T-cell (primary cell): ENCODE results near the gene C9orf50. TPM values are rescaled to one million over a fixed set of nuclear protein-coding genes. Genes with fewer than 3 reads are reported as not detected.

Source experiments
- ATAC-seq, 4 experiments: fragments of 200-7000 bp in 3 of 4; fragments of 150-1000 bp in 1 of 4; cut with Tn5 transposase; replicated peaks in 1 of 4; 1 replicate in 3 of 4; 2 replicates in 1 of 4; pipeline ENCODE4 v1.10.0; 2021; ENCODE audit warnings: moderate library complexity in 3 of 4, mild to moderate bottlenecking in 2 of 4, moderate number of reproducible peaks in 1 of 4
- CTCF ChIA-PET, 2 donors: fragments of 300-600 bp; sonication (Branson Sonifier 250); formaldehyde crosslinking; loops; one replicate each; lab custom pipeline; 2022; ENCODE audit warnings: antibody characterized with exemption in 2 of 2; lab: Charles Lee
- POLR2A ChIA-PET, 2 donors: fragments of 300-600 bp; sonication (Branson Sonifier 250); formaldehyde crosslinking; loops; one replicate each; lab custom pipeline; 2022; ENCODE audit warnings: antibody characterized with exemption in 2 of 2; lab: Charles Lee
- DNase-seq, 35 experiments: peaks; one replicate each; pipeline versions ENCODE4 v3.0.0 to v3.0.0-alpha.2; 2013 to 2023
- H3K27ac ChIP-seq: one replicate; pipeline ENCODE4 v1.5.1; 2013; ENCODE audit warnings: low read length
- H3K27me3 ChIP-seq, 2 experiments: replicated peaks in 1 of 2; 1 replicate in 1 of 2; 2 replicates in 1 of 2; pipeline versions ENCODE4 v1.6.1 to v1.7.0; 2013; ENCODE audit warnings: low read length in 1 of 2, mixed read lengths in 1 of 2; ENCODE audit not compliant: control insufficient read depth in 2 of 2, insufficient read depth in 2 of 2; ENCODE audit errors: extremely low read depth in 1 of 2
- H3K36me3 ChIP-seq, 2 donors: 1 replicate in 1 of 2; 2 replicates in 1 of 2; pipeline versions ENCODE4 v1.6.1 to v1.7.0; 2013; ENCODE audit warnings: low read length in 1 of 2; ENCODE audit not compliant: control insufficient read depth in 2 of 2, insufficient read depth in 1 of 2; ENCODE audit errors: extremely low read depth in 1 of 2
- H3K4me1 ChIP-seq, 2 experiments: 1 replicate in 1 of 2; 2 replicates in 1 of 2; pipeline versions ENCODE4 v1.6.1 to v1.7.0; 2013; ENCODE audit warnings: low read length in 2 of 2, mixed read lengths in 1 of 2; ENCODE audit not compliant: insufficient read depth in 2 of 2, control insufficient read depth in 1 of 2; ENCODE audit errors: extremely low read depth in 1 of 2
- H3K4me3 ChIP-seq, 2 donors: 1 replicate in 1 of 2; 2 replicates in 1 of 2; pipeline versions ENCODE4 v1.5.1 to v1.7.0; 2013; ENCODE audit warnings: mild to moderate bottlenecking in 2 of 2, low read length in 1 of 2, moderate library complexity in 1 of 2; ENCODE audit not compliant: control insufficient read depth in 1 of 2; ENCODE audit errors: extremely low read depth in 1 of 2
- H3K9me3 ChIP-seq: 2 replicates; pipeline ENCODE4 v1.7.0; 2013
- H3K27ac Mint-ChIP-seq, 2 donors: one replicate each; pipeline ENCODE4 v1.8.0; 2020 to 2021; ENCODE audit warnings: mild to moderate bottlenecking in 2 of 2, mixed read lengths in 2 of 2
- H3K27me3 Mint-ChIP-seq, 2 donors: one replicate each; pipeline ENCODE4 v1.8.0; 2021 to 2022; ENCODE audit warnings: mixed read lengths in 2 of 2
- H3K36me3 Mint-ChIP-seq: one replicate; pipeline ENCODE4 v1.8.0; 2021; ENCODE audit warnings: mixed read lengths
- H3K4me1 Mint-ChIP-seq, 3 donors: one replicate each; pipeline ENCODE4 v1.8.0; 2020 to 2022; ENCODE audit warnings: mixed read lengths in 3 of 3, mild to moderate bottlenecking in 1 of 3
- H3K4me3 Mint-ChIP-seq, 3 donors: one replicate each; pipeline ENCODE4 v1.8.0; 2020 to 2022; ENCODE audit warnings: mild to moderate bottlenecking in 3 of 3, mixed read lengths in 3 of 3, moderate library complexity in 3 of 3
- H3K9me3 Mint-ChIP-seq, 3 donors: one replicate each; pipeline ENCODE4 v1.8.0; 2020 to 2022; ENCODE audit warnings: mixed read lengths in 3 of 3
- WGBS: methylation state at CpG from one replicate; pipeline ENCODE4 v1.1.5; 2013; ENCODE audit warnings: missing lambda C conversion rate; ENCODE audit not compliant: insufficient coverage; 5-methylcytosine and 5-hydroxymethylcytosine counted together
- total RNA-seq, 35 experiments: library from RNA in 6 of 35; stranded (reverse) in 6 of 35; fragments of 120-200 nt in 1 of 35; gene quantifications; one replicate each; pipeline versions ENCODE4 v1.2.1 to v1.2.4 and lab custom pipeline; 2013 to 2026

The C9orf50 gene
- total RNA-seq, 5 donors from 2014 or later (not counting 1 experiment from before 2014, with no cell fraction given), result not detected

- H3K4me3 ChIP-seq, result no peak overlapping the region
- no peak overlapping the region for H3K27ac Mint-ChIP-seq
- DNase-seq (no peak), ATAC-seq (no peak)
- no peaks in the 10 kb centered on the region for H3K36me3 Mint-ChIP-seq
- no peaks in the 10 kb centered on the region for H3K9me3 ChIP-seq
- H3K27me3 Mint-ChIP-seq, result no peaks in the 10 kb centered on the region
- ChIA-PET CTCF (no interaction called here), POLR2A (no interaction called here)
- H3K4me3 Mint-ChIP-seq, result no peak overlapping the region
- no peak overlapping the region for H3K27ac ChIP-seq
- H3K4me1 Mint-ChIP-seq, result peaks cover 41 to 53% (median 51%) of the 10 kb centered on the region in 3 donors
- H3K27me3 ChIP-seq, result peaks cover 0 to 3% of the 10 kb centered on the region in 2 experiments
- H3K36me3 ChIP-seq, result no peaks in the 10 kb centered on the region
- WGBS, result 93% methylated on average over 4 of the region's 4 CpGs
- H3K4me1 ChIP-seq, result peaks cover 29 to 66% of the 10 kb centered on the region in 2 experiments
- H3K9me3 Mint-ChIP-seq, result no peaks in the 10 kb centered on the region
These were observed 39.3 kb downstream of the C9orf50 start for GRCh38 chr9:129581505-129582189.

GRCh38 chr9:129580211-129580915 lies 40.5 kb downstream of the C9orf50 start:
- Mint-ChIP-seq H3K27me3 (no peaks in the 10 kb centered on the region), H3K4me1 (peaks cover 41 to 51% (median 46%) of the 10 kb centered on the region in 3 donors), H3K36me3 (no peaks in the 10 kb centered on the region), H3K27ac (peak overlapping the region; percentile 39 to 55), H3K4me3 (peak overlapping the region in 1 of 3 donors; percentile 9), H3K9me3 (no peaks in the 10 kb centered on the region)
- Histone ChIP-seq H3K9me3 (no peaks in the 10 kb centered on the region), H3K4me3 (no peak overlapping the region), H3K36me3 (no peaks in the 10 kb centered on the region), H3K4me1 (peaks cover 23 to 57% of the 10 kb centered on the region in 2 experiments), H3K27ac (no peak overlapping the region), H3K27me3 (peaks cover 0 to 3% of the 10 kb centered on the region in 2 experiments)
- ChIA-PET POLR2A (no interaction called here), CTCF (interaction anchor here in 1 of 2 donors (0.6 kb wide), 1 partner anchor 402 kb away, joined by 3 read pairs; the partner anchor contains the start of gene IER5L)
- WGBS, result 44% methylated on average over 6 of the region's 11 CpGs
- ATAC-seq (peak in 2 of 4 experiments; percentile 36 to 57), DNase-seq (peak in 2 of 35 experiments; percentile 10 to 59)

GRCh38 chr9:129579294-129579693 lies 41.6 kb downstream of the C9orf50 start:
- no peaks in the 10 kb centered on the region for H3K27me3 Mint-ChIP-seq
- no peaks in the 10 kb centered on the region for H3K9me3 ChIP-seq
- CTCF ChIA-PET, result no interaction called here
- H3K27ac Mint-ChIP-seq, result peak overlapping the region in 1 of 2 donors; percentile 13
- ATAC-seq, result no peak
- peaks cover 0 to 3% of the 10 kb centered on the region in 2 experiments for H3K27me3 ChIP-seq
- H3K27ac ChIP-seq, result no peak overlapping the region
- WGBS, result 90% methylated on average over 2 of the region's 3 CpGs
- POLR2A ChIA-PET, result no interaction called here
- no peak overlapping the region for H3K4me3 ChIP-seq
- peak overlapping the region in 1 of 3 donors; percentile 9 for H3K4me3 Mint-ChIP-seq
- no peak for DNase-seq
- peaks cover 17 to 49% of the 10 kb centered on the region in 2 experiments for H3K4me1 ChIP-seq
- H3K36me3 ChIP-seq, result no peaks in the 10 kb centered on the region
- H3K9me3 Mint-ChIP-seq, result no peaks in the 10 kb centered on the region
- H3K36me3 Mint-ChIP-seq, result no peaks in the 10 kb centered on the region
- H3K4me1 Mint-ChIP-seq, result peaks cover 32 to 47% (median 40%) of the 10 kb centered on the region in 3 donors

- H3K9me3 ChIP-seq, result no peaks in the 10 kb centered on the region
- peaks cover 11 to 28% of the 10 kb centered on the region in 2 experiments for H3K4me1 ChIP-seq
- peaks cover 23 to 28% (median 25%) of the 10 kb centered on the region in 3 donors for H3K4me1 Mint-ChIP-seq
- DNase-seq (no peak), ATAC-seq (peak in 1 of 4 experiments; percentile 54)
- WGBS, result 78% methylated on average over 31 of the region's 34 CpGs
- H3K4me3 ChIP-seq, result no peak overlapping the region
- ChIA-PET CTCF (no interaction called here), POLR2A (no interaction called here)
- peaks cover 0 to 11% of the 10 kb centered on the region in 2 experiments for H3K27me3 ChIP-seq
- no peak overlapping the region for H3K4me3 Mint-ChIP-seq
- no peaks in the 10 kb centered on the region for H3K9me3 Mint-ChIP-seq
- H3K27me3 Mint-ChIP-seq, result peaks cover 3 to 5% of the 10 kb centered on the region in 2 donors
- H3K36me3 Mint-ChIP-seq, result no peaks in the 10 kb centered on the region
- H3K36me3 ChIP-seq, result no peaks in the 10 kb centered on the region
- H3K27ac Mint-ChIP-seq, result no peak overlapping the region
- no peak overlapping the region for H3K27ac ChIP-seq
These were observed 44.1 kb downstream of the C9orf50 start for GRCh38 chr9:129576546-129577543.

GRCh38 chr9:129575818-129576217 lies 45.1 kb downstream of the C9orf50 start:
- no peak overlapping the region for H3K4me3 ChIP-seq
- no peak overlapping the region for H3K4me3 Mint-ChIP-seq
- no peaks in the 10 kb centered on the region for H3K36me3 Mint-ChIP-seq
- H3K27me3 Mint-ChIP-seq, result peaks cover 8 to 9% of the 10 kb centered on the region in 2 donors
- H3K27ac ChIP-seq, result no peak overlapping the region
- 81% methylated on average over 9 of the region's 9 CpGs for WGBS
- H3K27me3 ChIP-seq, result peaks cover 0 to 21% of the 10 kb centered on the region in 2 experiments
- H3K4me1 ChIP-seq, result peaks cover 11 to 22% of the 10 kb centered on the region in 2 experiments
- H3K27ac Mint-ChIP-seq, result no peak overlapping the region
- no peaks in the 10 kb centered on the region for H3K9me3 Mint-ChIP-seq
- POLR2A ChIA-PET, result interaction anchor here in 1 of 2 donors (0.6 kb wide), 1 partner anchor 20 kb away, joined by 3 read pairs; no protein-coding TSS in a partner anchor
- CTCF ChIA-PET, result interaction anchor here in 1 of 2 donors (0.5 kb wide), 1 partner anchor 151 kb away, joined by 3 read pairs; no protein-coding TSS in a partner anchor
- no peak for ATAC-seq
- H3K4me1 Mint-ChIP-seq, result peaks cover 17 to 27% (median 21%) of the 10 kb centered on the region in 3 donors
- no peak for DNase-seq
- no peaks in the 10 kb centered on the region for H3K36me3 ChIP-seq
- no peaks in the 10 kb centered on the region for H3K9me3 ChIP-seq
